Right lobe of liver (tissue), 4 donors: Measurements from ENCODE around the gene TFF3.

Source experiments
- CTCF ChIP-seq, 4 donors: fragments of 200-600 bp in 3 of 4; fragments of 450-650 bp in 1 of 4; IDR thresholded peaks; one replicate each; pipeline versions ENCODE4 v1.5.1 to v1.8.0; 2016 to 2022; ENCODE audit warnings: antibody characterized with exemption in 4 of 4, mild to moderate bottlenecking in 2 of 4
- POLR2A ChIP-seq: fragments of 450-650 bp; IDR thresholded peaks from one replicate; pipeline ENCODE4 v1.6.1; 2017; ENCODE audit warnings: antibody characterized with exemption, mild to moderate bottlenecking
- donor health status: DM: no; HTN: no; CAD: no.
- donor health status: DM: no; HTN: no; CAD: no.
- donor health status: DM: no; HTN: yes; CAD: no.

- no peak for TF ChIP-seq CTCF (IDR thresholded peaks at IDR 0.05)
- TF ChIP-seq POLR2A: no peak
Measured at GRCh38 chr21:42364304-42364865, 49.2 kb upstream of the TFF3 start.
